Common myeloid progenitor, CD34-positive (primary cell): ENCODE data around the gene NEDD8.

Experiments used
- CTCF ChIA-PET: fragments of 350-600 bp; sonication (Branson Sonifier 250); formaldehyde crosslinking; loops from one replicate; lab custom pipeline; 2021; ENCODE audit warnings: antibody characterized with exemption; lab: Charles Lee
- POLR2A ChIA-PET: fragments of 350-600 bp; sonication (Branson Sonifier 250); formaldehyde crosslinking; loops from one replicate; lab custom pipeline; 2021; ENCODE audit warnings: antibody characterized with exemption; lab: Charles Lee
- DNase-seq, 3 donors: peaks; one replicate each; pipeline versions ENCODE4 v3.0.0 to v3.0.0-alpha.2; 2013
- H3K27ac ChIP-seq, 2 experiments: 1 replicate in 1 of 2; 2 replicates in 1 of 2; pipeline ENCODE4 v1.7.0; 2013; ENCODE audit warnings: inconsistent platforms in 2 of 2, low read length in 2 of 2, mild to moderate bottlenecking in 2 of 2, low read depth in 1 of 2, moderate library complexity in 1 of 2; ENCODE audit not compliant: severe bottlenecking in 2 of 2, insufficient read depth in 1 of 2, poor library complexity in 1 of 2
- H3K27me3 ChIP-seq, 5 experiments: replicated peaks in 2 of 5; 1 replicate in 3 of 5; 2 replicates in 2 of 5; pipeline versions ENCODE4 v1.6.1 to v1.7.0; 2013; ENCODE audit warnings: low read length in 4 of 5, mild to moderate bottlenecking in 2 of 5, moderate library complexity in 2 of 5, inconsistent platforms in 1 of 5; ENCODE audit not compliant: insufficient read depth in 5 of 5, control insufficient read depth in 4 of 5
- H3K36me3 ChIP-seq, 4 experiments: 1 replicate in 2 of 4; 2 replicates in 2 of 4; pipeline versions ENCODE4 v1.6.1 to v1.7.0; 2013; ENCODE audit warnings: low read length in 3 of 4, control low read depth in 1 of 4, mild to moderate bottlenecking in 1 of 4; ENCODE audit not compliant: control insufficient read depth in 4 of 4, insufficient read depth in 4 of 4
- H3K4me1 ChIP-seq, 4 experiments: 1 replicate in 3 of 4; 2 replicates in 1 of 4; pipeline versions ENCODE4 v1.6.1 to v1.7.1; 2013; ENCODE audit warnings: low read length in 3 of 4, mild to moderate bottlenecking in 3 of 4, control low read depth in 1 of 4, inconsistent platforms in 1 of 4, moderate library complexity in 1 of 4; ENCODE audit not compliant: control insufficient read depth in 4 of 4, insufficient read depth in 4 of 4; ENCODE audit errors: control extremely low read depth in 1 of 4
- H3K4me3 ChIP-seq, 7 experiments: 1 replicate in 4 of 7; 2 replicates in 3 of 7; pipeline versions ENCODE4 v1.5.1 to v1.7.0; 2013; ENCODE audit warnings: mild to moderate bottlenecking in 7 of 7, low read length in 6 of 7, moderate library complexity in 6 of 7, inconsistent platforms in 2 of 7, low read depth in 2 of 7, control low read depth in 1 of 7; ENCODE audit not compliant: insufficient read depth in 4 of 7, control insufficient read depth in 1 of 7; ENCODE audit errors: extremely low read depth in 1 of 7
- H3K9me3 ChIP-seq, 5 experiments: 1 replicate in 4 of 5; 2 replicates in 1 of 5; pipeline versions ENCODE4 v1.6.1 to v1.7.1; 2013; ENCODE audit warnings: low read length in 4 of 5, mild to moderate bottlenecking in 2 of 5, inconsistent platforms in 1 of 5, low read depth in 1 of 5, moderate library complexity in 1 of 5; ENCODE audit not compliant: control insufficient read depth in 4 of 5, insufficient read depth in 2 of 5; ENCODE audit errors: control extremely low read depth in 1 of 5
- WGBS: methylation state at CpG from one replicate; pipeline ENCODE4 v1.1.5; 2013; ENCODE audit not compliant: insufficient coverage; 5-methylcytosine and 5-hydroxymethylcytosine counted together

Gene NEDD8

DNA sequence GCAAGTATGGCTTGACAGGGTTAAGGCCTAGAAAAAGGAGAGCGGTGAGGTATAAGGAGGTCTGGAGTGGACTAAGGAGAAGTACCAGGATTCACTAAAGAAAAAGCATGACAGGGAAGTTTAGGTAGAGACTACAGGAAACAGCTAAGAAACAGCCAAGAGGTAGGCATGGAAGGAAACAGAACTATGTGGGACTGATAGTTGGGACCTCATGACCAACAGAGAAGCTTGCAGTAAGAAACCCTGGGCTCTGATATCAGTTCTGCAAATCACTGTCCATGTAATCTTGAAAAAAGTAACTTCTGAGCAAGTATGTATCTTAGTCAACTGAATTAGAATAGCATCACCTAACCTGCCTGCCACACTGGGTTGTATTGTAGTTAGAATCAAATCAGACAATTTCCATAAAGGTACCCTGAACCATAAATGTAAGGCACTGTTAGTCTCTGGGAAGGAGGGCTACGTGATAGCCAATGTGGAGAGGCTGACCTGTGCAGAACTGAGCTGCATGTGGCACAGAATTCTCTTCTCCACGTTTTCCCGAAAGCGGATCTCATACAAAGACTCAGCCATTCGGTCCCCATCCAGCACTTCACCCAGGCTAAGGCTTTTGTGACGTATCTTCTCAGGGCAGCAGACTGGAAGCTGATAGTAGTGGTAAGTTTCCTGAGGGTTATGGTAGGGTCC, 37.8 kb downstream of the NEDD8 start:
- 98% methylated on average over 6 of the region's 7 CpGs for WGBS
- Histone ChIP-seq H3K27ac (peak overlapping the region in 1 of 2 experiments; percentile 97), H3K4me3 (peak overlapping the region in 5 of 7 experiments; percentile 82 to 91 (median 84)), H3K36me3 (peaks cover 4 to 29% (median 16%) of the 10 kb centered on the region in 4 experiments), H3K27me3 (no peaks in the 10 kb centered on the region), H3K4me1 (peaks cover 4 to 36% (median 27%) of the 10 kb centered on the region in 4 experiments), H3K9me3 (no peaks in the 10 kb centered on the region)
- ChIA-PET CTCF (interaction anchor here (0.7 to 1.5 kb wide), 5 partner anchors 9 to 106 kb away, joined by 3 to 5 read pairs (median 3); partner anchors contain the start of gene NOP9), POLR2A (interaction anchor here (1.4 to 2.8 kb wide), 3 partner anchors 19 to 33 kb away, joined by 3 to 25 read pairs (median 7); partner anchors contain the start of genes CHMP4A, IRF9 and REC8)
- DNase-seq = no peak

DNA sequence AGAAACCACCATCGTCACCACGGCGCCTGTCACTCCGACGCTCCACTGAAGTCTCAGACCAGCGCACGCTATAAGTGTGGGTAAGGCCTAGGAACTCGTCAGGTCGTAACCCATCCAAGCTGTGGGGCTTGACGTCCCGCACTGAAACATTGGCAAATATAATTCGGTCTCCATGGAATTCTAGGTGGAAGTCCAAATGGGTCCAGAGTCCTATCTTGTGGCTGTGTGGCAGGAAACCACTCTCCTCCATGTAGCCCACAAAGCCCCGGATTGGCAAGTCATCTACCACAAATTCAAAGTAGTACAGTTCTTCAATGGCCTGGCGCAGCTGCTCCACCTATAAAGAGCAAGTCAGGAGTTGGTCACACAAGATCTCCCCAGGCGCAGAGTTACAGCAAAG, 39.2 kb downstream of the NEDD8 start:
- POLR2A ChIA-PET = no interaction called here
- Histone ChIP-seq H3K27ac (no peak overlapping the region), H3K36me3 (peaks cover 4 to 26% (median 15%) of the 10 kb centered on the region in 4 experiments), H3K4me3 (no peak overlapping the region), H3K9me3 (no peaks in the 10 kb centered on the region), H3K4me1 (peaks cover 4 to 49% (median 37%) of the 10 kb centered on the region in 4 experiments), H3K27me3 (no peaks in the 10 kb centered on the region)
- 91% methylated on average over 13 of the region's 15 CpGs for WGBS
- CTCF ChIA-PET = no interaction called here
- no peak for DNase-seq

DNA sequence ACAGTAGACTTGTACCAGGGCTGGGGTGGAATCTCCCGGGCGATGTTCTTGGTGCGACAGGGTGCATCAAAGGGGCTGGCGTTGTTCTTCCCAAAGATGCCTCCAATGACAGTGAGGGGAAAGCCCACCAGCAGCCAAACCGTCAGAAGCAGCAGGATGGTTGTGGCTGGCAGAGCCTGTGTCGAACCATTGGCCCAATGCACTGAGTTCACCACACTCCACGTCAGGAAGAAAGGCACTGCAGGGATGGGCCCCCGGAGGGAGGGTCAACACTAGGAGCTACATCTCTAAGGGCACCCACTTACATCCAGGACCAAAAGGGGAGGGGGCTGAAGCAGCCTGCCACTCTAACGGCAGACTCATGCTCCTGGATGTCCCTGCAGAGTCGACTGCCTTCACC, 41.8 kb downstream of the NEDD8 start:
- WGBS = 94% methylated on average over 8 of the region's 10 CpGs
- DNase-seq = no peak
- ChIA-PET POLR2A (no interaction called here), CTCF (interaction anchor here (0.9 to 2.8 kb wide), 2 partner anchors 16 to 118 kb away, joined by 3 to 10 read pairs; partner anchors contain the start of genes CIDEB and TSSK4)
- Histone ChIP-seq H3K9me3 (no peaks in the 10 kb centered on the region), H3K27ac (no peak overlapping the region), H3K27me3 (no peaks in the 10 kb centered on the region), H3K36me3 (peaks cover 12 to 50% (median 27%) of the 10 kb centered on the region in 4 experiments), H3K4me3 (no peak overlapping the region), H3K4me1 (peaks cover 0 to 39% (median 31%) of the 10 kb centered on the region in 4 experiments)

DNA sequence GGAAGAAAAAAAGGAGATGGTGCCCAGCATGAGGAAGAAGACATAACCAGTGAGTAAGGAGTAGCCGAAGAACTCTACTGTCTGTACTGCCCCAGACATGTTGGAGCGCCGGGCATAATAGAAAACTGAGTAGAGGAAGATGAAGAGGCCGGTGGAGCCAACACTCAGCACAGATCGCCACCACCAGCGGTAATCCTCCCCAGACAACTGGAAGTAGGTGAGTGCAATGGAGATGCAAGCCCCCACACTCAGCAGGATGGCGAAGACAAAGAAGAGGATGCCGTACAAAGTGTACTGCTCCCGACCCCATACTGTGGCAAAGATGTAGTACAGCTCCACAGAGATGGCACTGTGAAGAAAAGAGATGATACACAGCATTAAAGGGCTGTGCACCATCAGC, 42.7 kb downstream of the NEDD8 start:
- no peak overlapping the region for H3K4me3 ChIP-seq
- POLR2A ChIA-PET = interaction anchor here (0.6 to 1.0 kb wide), 3 partner anchors 25 to 75 kb away, joined by 3 to 4 read pairs (median 3); partner anchors contain the start of genes DCAF11, NRL and PSME2
- no peaks in the 10 kb centered on the region for H3K9me3 ChIP-seq
- DNase-seq = no peak
- CTCF ChIA-PET = interaction anchor here (0.9 to 4.4 kb wide), 8 partner anchors 15 to 119 kb away, joined by 3 to 19 read pairs (median 6); partner anchors contain the start of genes CHMP4A, CIDEB, IRF9 and REC8
- peaks cover 12 to 60% (median 32%) of the 10 kb centered on the region in 4 experiments for H3K36me3 ChIP-seq
- H3K27ac ChIP-seq = no peak overlapping the region
- H3K27me3 ChIP-seq = no peaks in the 10 kb centered on the region
- H3K4me1 ChIP-seq = peaks cover 0 to 31% (median 23%) of the 10 kb centered on the region in 4 experiments
- WGBS = 98% methylated on average over 8 of the region's 9 CpGs

DNA sequence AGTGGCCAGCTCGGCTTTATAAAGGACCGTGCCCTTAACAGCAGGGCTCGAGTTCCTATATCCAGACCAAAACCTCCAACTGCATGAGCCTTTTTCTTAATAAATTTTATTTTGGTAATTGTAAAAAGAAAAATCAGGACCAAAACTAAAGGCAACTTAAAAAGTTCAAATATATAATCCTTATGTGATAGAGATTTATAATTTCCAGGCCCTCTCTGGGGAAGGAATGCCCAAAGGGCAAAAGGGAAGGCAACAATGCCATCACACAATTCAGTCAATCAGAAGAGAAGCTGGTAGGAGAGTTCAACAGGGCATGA, 43.1 kb downstream of the NEDD8 start:
- peak overlapping the region; percentile 65 to 90 (median 79) for H3K4me3 ChIP-seq
- no peaks in the 10 kb centered on the region for H3K27me3 ChIP-seq
- no peak for DNase-seq
- ChIA-PET CTCF (interaction anchor here (0.8 to 4.4 kb wide), 11 partner anchors 10 to 247 kb away, joined by 3 to 19 read pairs (median 5); partner anchors contain the start of genes CHMP4A, CIDEB, IRF9 and REC8), POLR2A (interaction anchor here (0.6 to 1.0 kb wide), 3 partner anchors 26 to 75 kb away, joined by 3 to 4 read pairs (median 3); partner anchors contain the start of genes DCAF11, NRL and PSME2)
- no CpG with 5 or more reads among the region's 3 CpGs for WGBS
- peaks cover 12 to 64% (median 33%) of the 10 kb centered on the region in 4 experiments for H3K36me3 ChIP-seq
- H3K9me3 ChIP-seq = no peaks in the 10 kb centered on the region
- peak overlapping the region; percentile 46 to 77 for H3K27ac ChIP-seq
- peaks cover 0 to 27% (median 20%) of the 10 kb centered on the region in 4 experiments for H3K4me1 ChIP-seq

DNA sequence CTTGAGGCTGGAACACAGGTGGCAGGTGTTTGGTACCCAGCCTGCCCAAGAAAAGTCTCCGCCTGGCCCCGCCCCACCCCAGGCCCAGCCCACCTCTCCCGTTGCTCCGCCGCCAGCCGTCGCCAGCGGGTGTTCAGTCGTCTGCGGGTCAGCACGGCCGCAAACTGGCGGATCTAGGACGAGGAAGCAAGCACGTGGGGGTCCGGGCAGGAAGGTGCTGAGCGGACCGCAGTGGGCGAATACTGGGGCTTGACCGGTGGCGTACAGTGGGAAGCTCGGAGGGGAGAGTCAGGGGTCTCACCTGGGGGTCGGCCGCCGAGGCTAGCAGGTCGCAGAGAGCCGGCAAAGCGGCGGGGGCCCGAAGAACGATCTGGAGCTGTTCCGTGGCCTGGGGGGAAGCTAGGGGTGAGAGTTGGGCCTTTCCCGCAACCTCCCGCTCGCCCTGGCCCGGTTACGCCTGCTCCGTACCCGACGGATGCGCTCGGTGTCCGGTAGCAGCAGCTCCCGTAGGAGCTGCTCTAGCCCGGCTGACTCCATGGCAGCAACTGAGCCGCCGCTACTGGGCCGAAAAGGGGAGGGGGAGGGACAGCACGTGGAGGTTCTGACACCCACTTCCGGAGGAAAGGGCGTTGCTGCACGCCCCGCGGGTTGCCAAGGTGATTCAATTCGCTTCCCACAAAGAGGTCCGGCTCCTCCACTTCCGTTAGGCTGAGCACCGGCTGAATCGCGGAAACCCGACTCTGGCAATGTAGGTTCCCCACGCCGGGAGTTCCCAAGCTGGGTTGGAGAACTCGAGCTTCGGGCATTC, 43.7 kb downstream of the NEDD8 start, which contains the start of gene IPO4:
Gene IPO4 (minus strand): TSS at position 566 of the 808 bp plus-strand sequence. CDS start 29 bp downstream, at position 537.
- Histone ChIP-seq H3K4me1 (peaks cover 0 to 25% (median 20%) of the 10 kb centered on the region in 4 experiments), H3K27ac (peak within 1 kb of the TSS; percentile 46 to 77), H3K9me3 (no peaks in the 10 kb centered on the region), H3K4me3 (peak within 1 kb of the TSS; percentile 65 to 90 (median 79)), H3K27me3 (no peaks in the 10 kb centered on the region), H3K36me3 (peaks cover 13 to 70% (median 38%) of the 10 kb centered on the region in 4 experiments)
- under 1% methylated on average over 57 of the region's 65 CpGs for WGBS
- ChIA-PET CTCF (interaction anchor here (0.8 to 4.4 kb wide), 12 partner anchors 9 to 248 kb away, joined by 3 to 19 read pairs (median 4); partner anchors contain the start of genes CHMP4A, CIDEB, EMC9 and IRF9), POLR2A (interaction anchor here (0.6 to 1.0 kb wide), 4 partner anchors 26 to 248 kb away, joined by 3 to 4 read pairs (median 3); partner anchors contain the start of genes DCAF11, NRL and PSME2)
- peak; percentile 98 for DNase-seq
